ENCODE data around the gene PRKAR2B.

- TF ChIP-seq CTCF (IDR thresholded peaks at IDR 0.05) (no peak), POLR2A (IDR thresholded peaks at IDR 0.05; ENCODE audit: low read depth) (no peak)
These were observed 34.9 kb downstream of the PRKAR2B start for GRCh38 chr7:107079212-107079940.
